ENCODE measurements around the gene ADIPOQ. TPM values are rescaled to one million over a fixed set of nuclear protein-coding genes. Genes with fewer than 3 reads are reported as not detected.

The ADIPOQ gene
- total RNA-seq, 1 experiment from 2014 or later = not detected

DNA sequence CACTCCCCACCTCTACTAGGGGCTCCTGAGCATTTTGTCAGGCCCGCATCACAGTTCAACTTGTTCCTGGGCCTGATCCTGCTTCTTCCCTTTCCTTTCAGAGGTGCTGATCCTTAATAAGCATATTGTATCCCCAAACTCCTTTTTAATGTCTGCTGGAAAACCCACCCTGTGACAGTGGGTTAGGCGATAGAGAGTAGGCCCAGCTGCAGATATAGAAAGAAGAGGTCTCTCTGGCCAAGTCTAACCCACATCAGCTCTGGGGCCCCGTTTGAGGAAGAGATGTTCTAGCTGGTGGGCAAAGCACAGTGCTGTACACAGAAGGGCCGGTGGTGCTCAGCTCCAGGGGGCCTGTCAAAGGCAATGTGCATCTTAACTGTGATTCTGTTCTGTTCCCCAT, 53.5 kb downstream of the ADIPOQ start:
- DNase-seq = no peak
- Mint-ChIP-seq H3K36me3 (ENCODE audit: insufficient read depth, unreplicated experiment) (no peaks in the 10 kb centered on the region), H3K4me3 (ENCODE audit: low read depth, unreplicated experiment) (no peak overlapping the region), H3K27me3 (ENCODE audit: unreplicated experiment) (no peaks in the 10 kb centered on the region), H3K27ac (ENCODE audit: unreplicated experiment) (no peak overlapping the region), H3K9me3 (ENCODE audit: low read depth, unreplicated experiment) (no peaks in the 10 kb centered on the region), H3K4me1 (ENCODE audit: low read depth, unreplicated experiment) (peaks cover 13% of the 10 kb centered on the region)
- intact Hi-C loops (cut with micrococcal nuclease; ENCODE audit: unreplicated experiment) = no loop called here
- no TSS peak for BruUV-seq (replicated peaks)
- TF ChIP-seq, protein P1, sequence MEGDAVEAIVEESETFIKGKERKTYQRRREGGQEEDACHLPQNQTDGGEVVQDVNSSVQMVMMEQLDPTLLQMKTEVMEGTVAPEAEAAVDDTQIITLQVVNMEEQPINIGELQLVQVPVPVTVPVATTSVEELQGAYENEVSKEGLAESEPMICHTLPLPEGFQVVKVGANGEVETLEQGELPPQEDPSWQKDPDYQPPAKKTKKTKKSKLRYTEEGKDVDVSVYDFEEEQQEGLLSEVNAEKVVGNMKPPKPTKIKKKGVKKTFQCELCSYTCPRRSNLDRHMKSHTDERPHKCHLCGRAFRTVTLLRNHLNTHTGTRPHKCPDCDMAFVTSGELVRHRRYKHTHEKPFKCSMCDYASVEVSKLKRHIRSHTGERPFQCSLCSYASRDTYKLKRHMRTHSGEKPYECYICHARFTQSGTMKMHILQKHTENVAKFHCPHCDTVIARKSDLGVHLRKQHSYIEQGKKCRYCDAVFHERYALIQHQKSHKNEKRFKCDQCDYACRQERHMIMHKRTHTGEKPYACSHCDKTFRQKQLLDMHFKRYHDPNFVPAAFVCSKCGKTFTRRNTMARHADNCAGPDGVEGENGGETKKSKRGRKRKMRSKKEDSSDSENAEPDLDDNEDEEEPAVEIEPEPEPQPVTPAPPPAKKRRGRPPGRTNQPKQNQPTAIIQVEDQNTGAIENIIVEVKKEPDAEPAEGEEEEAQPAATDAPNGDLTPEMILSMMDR (IDR thresholded peaks at IDR 0.05; ENCODE audit: unreplicated experiment) = no peak
- CTCF ChIA-PET = no interaction called here

GRCh38 chr3:186896875-186897274, 54.4 kb downstream of the ADIPOQ start:
- TF ChIP-seq, protein P1 (IDR thresholded peaks at IDR 0.05; ENCODE audit: unreplicated experiment) = no peak
- intact Hi-C loops (cut with micrococcal nuclease; ENCODE audit: unreplicated experiment) = no loop called here
- CTCF ChIA-PET = no interaction called here
- no TSS peak for BruUV-seq (replicated peaks)
- Mint-ChIP-seq H3K27ac (ENCODE audit: unreplicated experiment) (no peak overlapping the region), H3K27me3 (ENCODE audit: unreplicated experiment) (no peaks in the 10 kb centered on the region), H3K4me3 (ENCODE audit: low read depth, unreplicated experiment) (no peak overlapping the region), H3K9me3 (ENCODE audit: low read depth, unreplicated experiment) (no peaks in the 10 kb centered on the region), H3K36me3 (ENCODE audit: insufficient read depth, unreplicated experiment) (no peaks in the 10 kb centered on the region), H3K4me1 (ENCODE audit: low read depth, unreplicated experiment) (peaks cover 16% of the 10 kb centered on the region)
- no peak for DNase-seq

- no TSS peak for BruUV-seq (replicated peaks)
- Mint-ChIP-seq H3K9me3 (ENCODE audit: low read depth, unreplicated experiment) (no peaks in the 10 kb centered on the region), H3K4me1 (ENCODE audit: low read depth, unreplicated experiment) (peaks cover 8% of the 10 kb centered on the region), H3K27me3 (ENCODE audit: unreplicated experiment) (peaks cover 22% of the 10 kb centered on the region), H3K36me3 (ENCODE audit: insufficient read depth, unreplicated experiment) (no peaks in the 10 kb centered on the region), H3K4me3 (ENCODE audit: low read depth, unreplicated experiment) (no peak overlapping the region), H3K27ac (ENCODE audit: unreplicated experiment) (peak overlapping the region; percentile 45)
- CTCF ChIA-PET = no interaction called here
- TF ChIP-seq, protein P1 (IDR thresholded peaks at IDR 0.05; ENCODE audit: unreplicated experiment) = no peak
- intact Hi-C loops (cut with micrococcal nuclease; ENCODE audit: unreplicated experiment) = no loop called here
- DNase-seq = no peak
Observed at GRCh38 chr3:186901135-186901734, 58.7 kb downstream of the ADIPOQ start.

GRCh38 chr3:186902154-186902553, 59.6 kb downstream of the ADIPOQ start:
- no peaks in the 10 kb centered on the region for H3K9me3 Mint-ChIP-seq (ENCODE audit: low read depth, unreplicated experiment)
- peaks cover 8% of the 10 kb centered on the region for H3K4me1 Mint-ChIP-seq (ENCODE audit: low read depth, unreplicated experiment)
- peaks cover 32% of the 10 kb centered on the region for H3K27me3 Mint-ChIP-seq (ENCODE audit: unreplicated experiment)
- no peak overlapping the region for H3K27ac Mint-ChIP-seq (ENCODE audit: unreplicated experiment)
- no TSS peak for BruUV-seq (replicated peaks)
- DNase-seq = no peak
- H3K36me3 Mint-ChIP-seq (ENCODE audit: insufficient read depth, unreplicated experiment) = no peaks in the 10 kb centered on the region
- H3K4me3 Mint-ChIP-seq (ENCODE audit: low read depth, unreplicated experiment) = no peak overlapping the region
- intact Hi-C loops (cut with micrococcal nuclease; ENCODE audit: unreplicated experiment) = no loop called here
- TF ChIP-seq, protein P1 (IDR thresholded peaks at IDR 0.05; ENCODE audit: unreplicated experiment) = no peak
- CTCF ChIA-PET = no interaction called here
